Stimulated activated CD4-positive, alpha-beta T cell treated with anti-CD3 and anti-CD28 coated beads, TNF-alpha, amount 100 ng/mL, for 24 hours (primary cell): ENCODE measurements around the gene ZNF730.
A peak's percentile ranks its signal among the peaks of the same experiment; 100 is the strongest.
"Not testable (repeated sequence)": the region's sequence is repeated elsewhere in the genome, so short reads cannot be mapped to it uniquely, and the experiment has no call there.

Source experiments
- DNase-seq, 3 experiments: peaks; one replicate each; pipeline ENCODE4 v3.0.0-alpha.2; 2020; ENCODE audit warnings: low read depth in 3 of 3

Gene ZNF730

GRCh38 chr19:23116802-23117571 lies at the start of gene ZNF730:
ZNF730 (plus strand) TSS chr19:23117025; CDS start chr19:23117174, 149 bp downstream.
- DNase-seq = peak in 2 of 3 experiments; percentile 11 to 46

GRCh38 chr19:23070353-23071146 lies 46.3 kb upstream of the ZNF730 start:
- no peak for DNase-seq

DNA sequence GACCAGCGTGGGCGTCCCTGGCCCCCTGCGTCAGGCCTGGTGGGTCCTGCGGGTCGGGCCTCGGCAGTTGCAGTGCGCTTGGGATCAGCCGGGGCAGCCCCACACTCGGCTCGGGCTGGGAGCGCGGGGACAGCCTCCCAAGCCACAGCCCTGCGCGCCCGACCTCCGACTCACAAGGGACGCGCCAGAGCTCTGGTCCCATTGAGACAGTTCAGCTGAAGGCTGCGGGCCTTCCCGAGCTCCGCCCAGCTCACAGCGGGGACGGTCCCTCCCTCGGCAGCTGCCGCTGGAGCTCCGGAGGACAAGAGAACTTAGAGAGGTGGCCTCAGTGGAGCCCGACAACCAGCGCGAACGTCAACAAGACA lies 45.7 kb upstream of the ZNF730 start:
- peak in 1 of 3 experiments; percentile 5 for DNase-seq

- peak in 1 of 3 experiments; percentile 16 for DNase-seq
Measured at GRCh38 chr19:23075031-23075733, 41.6 kb upstream of the ZNF730 start.

DNA sequence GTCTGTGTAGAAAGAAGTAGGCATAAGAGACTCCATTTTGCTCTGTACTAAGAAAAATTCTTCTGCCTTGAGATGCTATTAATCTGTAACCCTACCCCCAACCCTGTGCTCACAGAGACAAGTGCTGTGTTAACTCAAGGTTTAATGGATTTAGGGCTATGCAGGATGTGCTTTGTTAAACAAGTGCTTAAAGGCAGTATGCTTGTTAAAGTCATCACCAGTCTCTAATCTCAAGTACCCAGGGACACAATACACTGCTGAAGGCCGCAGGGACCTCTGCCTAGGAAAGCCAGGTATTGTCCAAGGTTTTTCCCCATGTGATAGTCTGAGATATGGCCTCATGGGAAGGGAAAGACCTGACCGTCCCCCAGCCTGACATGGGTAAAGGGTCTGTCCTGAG lies 39.0 kb upstream of the ZNF730 start:
- not testable (repeated sequence) for DNase-seq

DNA sequence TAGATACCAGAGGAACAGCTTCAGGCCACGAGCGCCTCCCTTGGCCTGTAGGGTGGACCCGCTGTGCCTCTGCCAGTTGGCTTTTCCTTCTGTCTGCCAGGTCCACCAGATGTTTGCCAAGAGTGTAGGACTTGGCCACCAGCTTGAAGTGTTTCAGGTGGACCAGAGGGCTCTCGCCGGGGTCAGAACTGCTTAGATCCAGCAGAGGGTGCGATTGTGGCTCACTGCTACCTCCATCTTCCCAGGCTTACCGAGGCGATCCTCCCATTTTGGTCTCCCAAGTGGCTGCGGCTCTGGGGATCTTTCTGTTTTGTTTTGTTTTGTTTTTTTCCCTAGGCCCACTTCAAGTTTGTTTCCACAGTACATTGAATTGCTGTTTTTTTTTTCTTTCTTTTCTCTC lies 23.0 kb upstream of the ZNF730 start:
- no peak for DNase-seq

DNA sequence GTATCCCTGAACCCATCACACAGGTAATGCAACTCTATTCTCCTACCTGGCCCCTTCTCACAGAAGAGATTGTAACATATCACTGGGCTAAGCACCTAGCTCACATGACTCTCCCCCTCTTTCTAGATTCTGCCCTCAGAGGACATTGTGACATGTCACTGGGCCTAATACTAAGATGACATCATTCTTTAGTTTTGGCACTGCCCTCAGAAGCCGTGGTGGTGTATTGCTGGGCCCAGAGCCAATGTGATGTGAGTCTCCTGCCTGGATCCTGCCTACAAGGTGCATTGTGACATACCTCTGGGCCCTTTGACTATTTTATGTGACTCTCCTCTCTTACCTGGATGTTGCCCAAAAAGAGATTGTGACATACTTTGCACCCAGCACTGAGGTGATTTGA lies 21.4 kb upstream of the ZNF730 start:
- no peak for DNase-seq

GRCh38 chr19:23098286-23098685 lies 18.5 kb upstream of the ZNF730 start:
- no peak for DNase-seq

DNA sequence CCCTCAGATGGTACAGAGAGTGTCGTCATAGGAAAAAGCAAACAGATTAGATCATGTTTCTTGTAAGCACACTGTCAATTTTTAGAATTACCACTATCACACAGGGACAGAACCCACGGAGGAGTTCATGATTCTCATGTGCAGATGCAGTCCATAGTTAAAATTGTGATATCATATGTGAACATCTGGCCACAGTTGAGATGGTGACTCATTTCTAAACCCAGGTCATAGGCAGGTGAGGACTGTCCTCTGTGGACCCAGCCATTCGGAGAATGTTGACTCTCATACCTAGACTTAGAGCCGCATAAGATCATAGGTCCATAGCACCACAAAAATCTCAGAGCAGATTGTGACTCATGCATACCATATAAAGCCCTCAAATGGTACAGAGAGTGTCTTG lies 17.8 kb upstream of the ZNF730 start:
- no peak for DNase-seq

- no peak for DNase-seq
Measured at GRCh38 chr19:23099966-23100365, 16.9 kb upstream of the ZNF730 start.

DNA sequence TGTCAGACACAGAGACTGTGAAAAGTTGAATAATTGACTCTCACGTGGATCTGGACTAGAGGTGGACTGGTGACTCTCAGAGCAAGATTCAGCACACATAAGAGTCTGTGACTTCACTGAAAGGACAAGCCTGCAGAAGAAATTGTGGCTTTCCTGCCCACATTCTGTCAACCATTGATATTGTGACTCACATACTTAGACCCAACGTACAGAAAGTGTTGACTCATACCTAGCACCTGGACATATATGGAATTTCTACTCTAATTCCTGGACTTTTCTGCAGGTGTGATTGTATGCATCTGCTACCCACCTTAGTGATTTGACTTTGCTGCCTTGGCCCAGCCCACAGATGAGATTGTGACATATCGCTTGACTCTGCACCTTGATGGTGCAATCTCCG lies 15.6 kb upstream of the ZNF730 start:
- DNase-seq = no peak

DNA sequence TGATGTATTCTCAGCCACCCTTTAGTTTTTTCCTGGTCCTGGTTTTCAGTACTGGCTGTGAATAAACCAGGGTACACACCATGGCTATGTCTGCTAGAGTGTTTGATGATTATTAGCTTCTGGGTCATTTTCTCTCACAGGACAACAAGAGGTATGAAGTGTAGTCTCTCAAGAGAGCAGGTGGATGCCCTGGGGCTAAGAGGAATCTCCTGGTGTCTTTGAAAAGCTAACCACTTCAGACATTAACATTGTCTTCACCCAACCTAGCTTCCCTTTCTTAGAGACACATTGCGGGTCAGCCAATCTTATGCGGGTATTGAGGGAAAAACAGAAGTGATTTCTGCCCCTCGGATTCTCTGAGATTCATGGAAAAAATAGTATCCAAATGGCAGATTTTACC lies 1.6 kb downstream of the ZNF730 start:
- DNase-seq = no peak

GRCh38 chr19:23134211-23134610 lies 17.4 kb downstream of the ZNF730 start:
- DNase-seq = not testable (repeated sequence)

- no peak for DNase-seq
Measured at GRCh38 chr19:23145617-23146415, 29.0 kb downstream of the ZNF730 start.

DNA sequence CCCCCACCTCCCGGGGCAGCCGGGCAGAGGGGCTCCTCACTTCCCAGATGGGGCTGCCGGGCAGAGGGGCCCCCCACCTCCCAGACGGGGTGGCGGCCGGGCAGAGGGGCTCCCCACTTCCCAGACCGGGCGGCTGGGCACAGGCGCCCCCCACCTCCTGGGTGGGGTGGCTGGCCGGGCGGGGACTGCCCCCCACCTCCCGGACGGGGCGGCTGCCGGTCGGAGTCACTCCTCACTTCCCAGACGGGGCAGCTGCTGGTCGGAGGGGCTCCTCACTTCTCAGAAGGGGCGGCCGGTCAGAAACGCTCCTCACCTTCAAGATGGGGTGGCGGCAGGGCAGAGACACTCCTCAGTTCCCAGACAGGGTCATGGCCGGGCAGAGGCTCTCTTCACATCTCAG lies 43.9 kb downstream of the ZNF730 start:
- DNase-seq = no peak

GRCh38 chr19:23168286-23168685 lies 51.5 kb downstream of the ZNF730 start:
- DNase-seq = not testable (repeated sequence)

GRCh38 chr19:23183251-23183650 lies 66.4 kb downstream of the ZNF730 start:
- DNase-seq = no peak

GRCh38 chr19:23190341-23190740 lies 73.5 kb downstream of the ZNF730 start:
- DNase-seq = no peak
